IPS-20b (cell line): ENCODE data around the gene PRKCQ.
"Not testable (repeated sequence)": the region's sequence is repeated elsewhere in the genome, so short reads cannot be mapped to it uniquely, and the experiment has no call there.

Experiments
- H3K27ac ChIP-seq: one replicate; pipeline ENCODE4 v1.5.1; 2013; ENCODE audit warnings: low read length
- H3K27me3 ChIP-seq: 2 replicates; pipeline ENCODE4 v1.6.1; 2013; ENCODE audit warnings: mild to moderate bottlenecking, low read length, inconsistent platforms; ENCODE audit not compliant: insufficient read depth
- H3K36me3 ChIP-seq: 2 replicates; pipeline ENCODE4 v1.6.1; 2013; ENCODE audit warnings: low read depth, mild to moderate bottlenecking, inconsistent platforms, low read length, moderate library complexity; ENCODE audit not compliant: insufficient read depth
- H3K4me1 ChIP-seq: 2 replicates; pipeline ENCODE4 v1.6.1; 2013; ENCODE audit warnings: mild to moderate bottlenecking, control low read depth, inconsistent platforms, low read length, moderate library complexity; ENCODE audit not compliant: insufficient read depth
- H3K4me3 ChIP-seq: 2 replicates; pipeline ENCODE4 v1.5.1; 2013; ENCODE audit warnings: mild to moderate bottlenecking, low read length, inconsistent platforms
- H3K9ac ChIP-seq: 2 replicates; pipeline ENCODE4 v1.6.1; 2013; ENCODE audit warnings: low read depth, mild to moderate bottlenecking, inconsistent platforms, low read length, moderate library complexity
- H3K9me3 ChIP-seq: 2 replicates; pipeline ENCODE4 v1.6.1; 2013; ENCODE audit warnings: mild to moderate bottlenecking, low read depth, low read length, inconsistent platforms; ENCODE audit not compliant: insufficient read depth

The PRKCQ gene

GRCh38 chr10:6592080-6592479 lies 12.0 kb upstream of the PRKCQ start:
- H3K27me3 ChIP-seq = no peaks in the 10 kb centered on the region
- no peak overlapping the region for H3K27ac ChIP-seq

DNA sequence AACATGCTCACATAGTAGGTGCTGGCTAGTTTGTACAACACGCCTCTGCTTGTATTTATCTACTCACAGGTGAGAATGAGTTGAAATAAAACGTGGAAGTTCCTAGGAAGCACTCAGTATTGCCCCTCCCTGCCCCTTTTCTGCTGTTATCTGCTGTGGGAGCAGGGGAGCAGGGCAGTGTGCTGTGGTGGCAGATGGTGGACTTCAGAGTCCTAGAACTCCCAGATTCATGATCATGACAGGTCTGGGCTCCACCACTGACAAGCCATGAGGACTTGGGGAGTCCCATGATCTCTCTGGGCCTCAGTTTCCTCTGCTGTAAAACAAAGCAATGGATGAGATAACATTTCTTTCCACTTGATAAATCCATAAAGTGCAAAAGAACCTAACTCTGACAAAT lies 11.6 kb upstream of the PRKCQ start:
- H3K9me3 ChIP-seq = no peaks in the 10 kb centered on the region
- 0 out of 2 replicates have a peak, but pooled peaks cover under 1% of the 10 kb centered on the region for H3K36me3 ChIP-seq
- H3K27ac ChIP-seq = no peak overlapping the region
- H3K9ac ChIP-seq = no peak overlapping the region
- H3K4me3 ChIP-seq = no peak overlapping the region
- no peaks in the 10 kb centered on the region for H3K4me1 ChIP-seq
- H3K27me3 ChIP-seq = no peaks in the 10 kb centered on the region

More at GRCh38 chr10:6592080-6592479, 12.0 kb upstream of the PRKCQ start:
- Histone ChIP-seq H3K4me1 (no peaks in the 10 kb centered on the region), H3K36me3 (no peaks in the 10 kb centered on the region), H3K4me3 (no peak overlapping the region), H3K9ac (no peak overlapping the region), H3K9me3 (no peaks in the 10 kb centered on the region)

DNA sequence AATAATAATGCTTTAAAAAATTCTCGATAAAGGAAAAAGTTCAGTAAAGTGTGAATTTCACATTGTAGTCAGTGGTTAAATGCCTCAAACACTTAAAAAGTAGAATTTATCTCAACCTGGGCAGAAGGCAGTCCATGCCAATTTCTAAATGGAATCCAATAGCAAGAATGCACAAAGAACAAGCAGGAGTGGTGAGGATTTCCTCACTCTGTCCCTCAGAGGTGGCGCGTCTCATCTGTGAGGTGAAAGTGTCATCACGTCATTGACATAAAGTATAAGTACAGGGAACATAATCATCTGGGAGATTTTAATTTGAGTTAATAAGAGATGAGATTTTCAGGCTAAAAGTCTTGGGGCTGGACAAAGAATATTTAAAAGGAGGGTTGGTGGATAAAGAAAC lies 10.0 kb upstream of the PRKCQ start:
- Histone ChIP-seq H3K9ac (no peak overlapping the region), H3K36me3 (peaks cover 16% of the 10 kb centered on the region), H3K4me1 (no peaks in the 10 kb centered on the region), H3K9me3 (no peaks in the 10 kb centered on the region), H3K27ac (no peak overlapping the region), H3K27me3 (no peaks in the 10 kb centered on the region), H3K4me3 (no peak overlapping the region)

GRCh38 chr10:6589287-6590094 lies 9.4 kb upstream of the PRKCQ start:
- Histone ChIP-seq H3K27me3 (no peaks in the 10 kb centered on the region), H3K27ac (no peak overlapping the region), H3K9ac (no peak overlapping the region), H3K9me3 (no peaks in the 10 kb centered on the region), H3K36me3 (peaks cover 22% of the 10 kb centered on the region), H3K4me1 (no peaks in the 10 kb centered on the region), H3K4me3 (no peak overlapping the region)

- Histone ChIP-seq H3K9me3 (no peaks in the 10 kb centered on the region), H3K27me3 (no peaks in the 10 kb centered on the region), H3K4me1 (no peaks in the 10 kb centered on the region), H3K9ac (no peak overlapping the region), H3K27ac (no peak overlapping the region), H3K4me3 (no peak overlapping the region), H3K36me3 (peaks cover 28% of the 10 kb centered on the region)
These were observed 8.8 kb upstream of the PRKCQ start for GRCh38 chr10:6588845-6589244.

- Histone ChIP-seq H3K4me1 (no peaks in the 10 kb centered on the region), H3K27me3 (no peaks in the 10 kb centered on the region), H3K9ac (no peak overlapping the region), H3K27ac (no peak overlapping the region), H3K4me3 (no peak overlapping the region), H3K9me3 (no peaks in the 10 kb centered on the region), H3K36me3 (peaks cover 35% of the 10 kb centered on the region)
These were observed 8.0 kb upstream of the PRKCQ start for GRCh38 chr10:6588082-6588481.

GRCh38 chr10:6586501-6586900 lies 6.4 kb upstream of the PRKCQ start:
- peaks cover 35% of the 10 kb centered on the region for H3K36me3 ChIP-seq
- H3K27ac ChIP-seq = no peak overlapping the region
- H3K4me1 ChIP-seq = peaks cover 5% of the 10 kb centered on the region; the same call in 1 of the 2 replicates
- no peaks in the 10 kb centered on the region for H3K9me3 ChIP-seq
- no peak overlapping the region for H3K9ac ChIP-seq
- no peaks in the 10 kb centered on the region for H3K27me3 ChIP-seq
- no peak overlapping the region for H3K4me3 ChIP-seq

DNA sequence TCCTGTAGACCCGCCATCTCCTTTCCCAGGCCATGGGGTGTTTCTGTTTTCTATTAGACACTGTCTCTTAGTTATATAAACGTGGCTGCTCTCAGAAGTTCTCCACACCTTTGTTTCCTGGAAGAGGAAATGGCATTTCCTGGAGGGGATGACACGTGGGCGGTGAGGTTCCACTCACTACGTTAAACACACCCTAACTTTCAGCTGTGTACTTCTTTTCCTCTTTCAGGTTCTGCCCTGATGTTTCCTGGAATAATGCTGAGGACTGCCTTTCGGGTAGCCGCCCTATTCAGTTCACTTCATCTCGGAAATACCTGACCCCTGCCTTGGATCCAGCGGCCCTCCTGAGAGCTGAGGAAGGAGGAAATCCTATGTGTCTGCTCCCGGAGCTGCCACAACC lies 3.4 kb upstream of the PRKCQ start:
- no peak overlapping the region for H3K27ac ChIP-seq
- H3K36me3 ChIP-seq = peaks cover 35% of the 10 kb centered on the region
- no peak overlapping the region for H3K4me3 ChIP-seq
- H3K27me3 ChIP-seq = peaks cover 13% of the 10 kb centered on the region
- no peaks in the 10 kb centered on the region for H3K9me3 ChIP-seq
- H3K9ac ChIP-seq = no peak overlapping the region
- peaks cover 8% of the 10 kb centered on the region; the same call in 1 of the 2 replicates for H3K4me1 ChIP-seq

DNA sequence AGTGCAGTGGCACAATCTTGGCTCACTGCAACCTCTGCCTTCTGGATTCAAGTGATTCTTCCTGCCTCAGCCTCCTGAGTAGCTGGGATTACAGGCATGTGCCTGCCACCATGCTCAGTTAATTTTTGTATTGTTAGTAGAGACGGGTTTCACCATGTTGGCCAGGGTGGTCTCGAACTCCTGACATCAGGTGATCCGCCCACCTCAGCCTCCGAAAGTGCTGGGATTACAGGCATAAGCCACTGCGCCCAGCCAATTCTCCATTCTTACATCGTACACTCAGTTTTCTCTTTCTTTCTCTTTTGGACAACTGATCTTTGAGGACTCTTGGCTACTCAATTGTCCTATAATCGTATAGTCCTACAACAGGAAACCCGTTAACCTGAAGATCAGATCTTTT lies 2.8 kb upstream of the PRKCQ start:
- H3K9ac ChIP-seq, H3K9me3 ChIP-seq, H3K27ac ChIP-seq, H3K4me3 ChIP-seq: not testable (repeated sequence)
- H3K27me3 ChIP-seq = peaks cover 19% of the 10 kb centered on the region
- peaks cover 13% of the 10 kb centered on the region; the same call in 1 of the 2 replicates for H3K4me1 ChIP-seq
- peaks cover 35% of the 10 kb centered on the region for H3K36me3 ChIP-seq

GRCh38 chr10:6582298-6582697 lies 2.2 kb upstream of the PRKCQ start:
- Histone ChIP-seq H3K36me3 (peaks cover 35% of the 10 kb centered on the region), H3K4me3 (no peak overlapping the region), H3K27me3 (peaks cover 23% of the 10 kb centered on the region), H3K9ac (no peak overlapping the region; the same call in 1 of the 2 replicates), H3K4me1 (peaks cover 14% of the 10 kb centered on the region; the same call in 1 of the 2 replicates), H3K9me3 (no peaks in the 10 kb centered on the region), H3K27ac (no peak overlapping the region)

DNA sequence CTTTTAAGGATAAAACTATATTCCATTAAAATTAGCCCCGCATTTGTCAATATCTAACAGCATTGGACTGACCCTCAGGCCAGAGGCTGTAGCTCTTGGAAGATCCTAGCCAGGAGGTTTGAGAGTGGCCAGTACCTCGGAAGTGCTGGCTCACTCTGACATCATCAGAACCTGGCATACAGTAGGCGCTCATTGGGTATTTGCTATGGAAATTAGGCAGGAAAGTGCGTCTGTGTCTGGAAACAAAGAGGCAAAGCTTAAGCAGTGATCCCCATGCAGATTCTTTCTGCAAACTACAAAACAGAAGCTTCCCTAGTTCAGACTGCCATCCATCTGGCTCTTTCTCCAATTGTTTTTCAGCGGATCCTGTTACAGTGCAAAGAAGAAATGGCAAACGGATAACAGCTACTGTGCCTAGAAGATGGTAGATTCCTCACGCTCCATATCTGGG lies 1.7 kb upstream of the PRKCQ start:
- Histone ChIP-seq H3K36me3 (peaks cover 35% of the 10 kb centered on the region), H3K4me1 (peaks cover 14% of the 10 kb centered on the region; the same call in 1 of the 2 replicates), H3K27ac (no peak overlapping the region), H3K9ac (peak overlapping the region; percentile 77; the same call in 1 of the 2 replicates), H3K27me3 (peaks cover 23% of the 10 kb centered on the region), H3K9me3 (no peaks in the 10 kb centered on the region), H3K4me3 (peak overlapping the region; percentile 77; the same call in 1 of the 2 replicates)

DNA sequence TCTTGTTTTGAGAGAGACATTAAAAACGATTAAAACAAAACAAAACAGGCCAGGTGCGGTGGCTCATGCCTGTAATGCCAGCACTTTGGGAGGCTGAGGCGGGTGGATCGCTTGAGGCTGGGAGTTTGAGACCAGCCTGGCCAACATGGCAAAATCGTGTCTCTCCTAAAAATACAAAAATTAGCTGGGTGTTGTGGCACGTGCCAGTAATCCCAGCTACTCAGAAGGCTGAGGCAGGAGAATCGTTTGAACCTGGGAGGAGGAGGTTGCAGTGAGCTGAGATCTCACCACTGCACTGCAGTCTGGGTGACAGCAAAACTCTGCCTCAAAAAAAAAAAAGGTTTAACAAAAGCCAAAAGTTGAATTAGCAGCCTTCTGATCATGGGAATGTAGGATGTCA lies 1.1 kb upstream of the PRKCQ start:
- peaks cover 31% of the 10 kb centered on the region for H3K36me3 ChIP-seq
- H3K27me3 ChIP-seq = peaks cover 23% of the 10 kb centered on the region
- H3K9ac ChIP-seq = peak overlapping the region; percentile 77; the same call in 1 of the 2 replicates
- not testable (repeated sequence) for H3K27ac ChIP-seq, H3K9me3 ChIP-seq
- H3K4me1 ChIP-seq = peaks cover 14% of the 10 kb centered on the region; the same call in 1 of the 2 replicates
- peak overlapping the region; percentile 77; the same call in 1 of the 2 replicates for H3K4me3 ChIP-seq
